SK-N-MC (cell line): ENCODE data around the gene RGS19.

ENCODE experiments used
- DNase-seq: peaks from one replicate; pipeline ENCODE4 v3.0.0-alpha.2; 2011; ENCODE audit warnings: low read depth, low spot score
- H3K27ac ChIP-seq: fragments of 200-600 bp; sonication (generic); 2 replicates; pipeline ENCODE4 v1.5.1; 2016; ENCODE audit warnings: mixed run types
- H3K36me3 ChIP-seq: fragments of 200-600 bp; sonication (generic); 2 replicates; pipeline ENCODE4 v1.6.1; 2017; ENCODE audit warnings: antibody characterized with exemption, low read length, mixed read lengths; ENCODE audit not compliant: insufficient read depth
- H3K4me3 ChIP-seq: fragments of 200-600 bp; sonication (generic); 2 replicates; pipeline ENCODE4 v1.5.1; 2016
- H3K9ac ChIP-seq: fragments of 200-600 bp; sonication (generic); 2 replicates; pipeline ENCODE4 v1.8.0; 2017; ENCODE audit warnings: mixed run types, mixed read lengths; ENCODE audit not compliant: insufficient read length
- H3K9me3 ChIP-seq: fragments of 200-600 bp; sonication (generic); 2 replicates; pipeline ENCODE4 v1.6.1; 2017; ENCODE audit warnings: low read depth, mild to moderate bottlenecking, antibody characterized with exemption, low read length, moderate library complexity, mixed read lengths
- EZH2 ChIP-seq: fragments of 200-600 bp; sonication (generic); IDR thresholded peaks from one replicate; pipeline ENCODE4 v1.6.1; 2017; ENCODE audit warnings: antibody characterized with exemption
- FOXP2 ChIP-seq: optimal IDR thresholded peaks from 2 replicates; pipeline ENCODE3; 2011; ENCODE audit warnings: mild to moderate bottlenecking, moderate library complexity; ENCODE audit not compliant: insufficient read depth; ENCODE audit errors: extremely low read length, control extremely low read depth
- POLR2AphosphoS5 ChIP-seq: IDR thresholded peaks from 2 replicates; pipeline ENCODE4 v1.6.1; 2012; ENCODE audit warnings: mild to moderate bottlenecking, low read depth, low read length, borderline replicate concordance

The RGS19 gene

DNA sequence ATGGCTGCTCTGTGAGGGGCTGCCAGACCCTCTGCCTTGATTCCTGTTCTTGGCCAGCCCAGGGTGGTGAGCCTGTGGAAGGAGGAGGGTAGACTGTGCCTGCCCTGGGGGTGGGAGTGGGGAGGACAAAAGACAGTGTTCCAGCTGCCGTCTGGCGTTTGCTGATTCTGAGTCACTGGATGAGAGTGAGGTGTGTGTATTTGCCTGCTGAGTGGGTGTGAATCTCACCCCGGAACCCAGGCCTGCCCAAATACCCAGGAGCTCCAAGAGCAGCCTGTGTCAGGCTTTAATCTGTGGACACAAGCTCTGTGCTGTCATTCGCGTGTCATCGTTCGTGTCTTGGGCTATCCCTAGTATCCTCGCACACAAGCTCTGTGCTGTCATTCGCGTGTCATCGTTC is 7.5 kb upstream of the RGS19 start:
- Histone ChIP-seq H3K27ac (no peak overlapping the region), H3K36me3 (no peaks in the 10 kb centered on the region), H3K9ac (no peak overlapping the region), H3K9me3 (no peaks in the 10 kb centered on the region), H3K4me3 (no peak overlapping the region)
- no peak for DNase-seq
- TF ChIP-seq FOXP2 = no peak
- no peak for TF ChIP-seq POLR2AphosphoS5
- no peak for TF ChIP-seq EZH2

DNA sequence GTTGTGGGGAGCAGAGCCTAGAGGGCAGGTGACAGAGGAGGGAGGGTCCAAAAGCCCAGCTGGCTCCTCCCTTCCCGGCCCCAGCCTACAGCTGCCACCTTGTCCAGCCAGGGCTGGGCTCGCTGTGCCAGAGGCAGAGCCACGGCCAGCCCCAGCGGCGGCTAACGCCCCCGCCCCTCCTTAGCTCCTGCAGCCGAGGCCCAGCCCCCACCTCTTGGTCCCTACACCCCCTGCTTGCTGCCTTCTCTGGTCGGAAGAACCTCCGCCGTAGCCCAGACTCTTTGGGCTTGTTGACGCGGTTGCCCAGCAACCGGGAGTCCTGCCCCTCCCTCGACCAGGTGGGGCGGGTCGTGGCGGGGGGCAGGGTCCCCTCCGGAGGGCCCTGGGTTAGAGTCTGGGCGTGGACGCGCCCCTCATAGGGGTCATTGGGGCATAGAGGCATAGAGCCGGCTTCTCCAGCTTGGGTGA is 5.4 kb upstream of the RGS19 start:
- TF ChIP-seq FOXP2 (no peak), EZH2 (no peak), POLR2AphosphoS5 (no peak)
- Histone ChIP-seq H3K36me3 (no peaks in the 10 kb centered on the region), H3K9ac (no peak overlapping the region), H3K4me3 (peak overlapping the region; percentile 82; the same call in 1 of the 2 replicates), H3K27ac (no peak overlapping the region), H3K9me3 (no peaks in the 10 kb centered on the region)
- no peak for DNase-seq

DNA sequence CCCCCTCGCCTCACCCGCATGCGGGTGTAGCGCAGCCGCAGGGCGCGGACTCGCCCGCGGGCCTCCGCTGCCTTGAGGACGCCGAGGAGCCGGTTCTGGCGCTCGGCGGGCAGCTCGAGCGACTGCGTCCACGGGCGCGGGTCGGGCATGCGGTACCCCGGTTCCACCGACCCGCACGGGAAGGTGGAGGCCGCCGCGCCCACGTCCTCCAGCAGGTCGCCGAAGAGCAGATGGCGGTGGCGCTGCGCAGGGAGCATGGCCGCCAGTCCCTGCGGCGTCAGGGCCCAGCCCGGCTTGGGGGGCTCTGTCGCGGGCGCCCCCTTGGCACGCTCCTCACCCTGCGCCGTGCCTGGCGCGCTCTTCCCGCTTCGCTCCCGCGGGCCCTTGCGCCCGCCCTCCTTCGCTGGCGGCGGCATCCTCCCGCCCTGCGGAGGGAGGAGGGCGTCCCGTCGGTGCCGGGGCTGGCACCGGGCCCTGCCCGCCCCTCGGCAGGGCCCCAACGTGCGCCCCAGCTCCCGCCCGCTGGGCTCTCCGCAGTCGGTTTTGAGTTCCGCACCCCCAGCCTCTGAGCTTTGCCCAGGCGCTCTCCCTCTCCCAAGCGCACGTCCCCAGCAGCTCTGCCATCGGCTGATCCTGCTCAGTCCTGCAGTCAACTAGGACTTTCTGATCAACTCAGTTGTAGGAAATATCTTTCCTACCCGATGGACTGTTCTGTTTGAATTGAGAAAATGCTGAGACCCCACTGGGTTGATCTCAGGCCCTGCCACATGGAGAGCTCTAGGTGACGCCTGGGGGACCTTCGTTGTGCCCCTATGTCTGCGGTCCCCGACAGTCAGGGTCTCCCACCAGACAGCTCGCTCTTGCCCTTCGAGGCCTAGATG is 4.7 kb upstream of the RGS19 start, which contains the start of gene LKAAEAR1:
Gene LKAAEAR1 (minus strand): TSS at position 595 of the 881 bp plus-strand sequence. CDS start 179 bp downstream, at position 416.
- no peak within 1 kb of the TSS for H3K9ac ChIP-seq
- no peak for DNase-seq

DNA sequence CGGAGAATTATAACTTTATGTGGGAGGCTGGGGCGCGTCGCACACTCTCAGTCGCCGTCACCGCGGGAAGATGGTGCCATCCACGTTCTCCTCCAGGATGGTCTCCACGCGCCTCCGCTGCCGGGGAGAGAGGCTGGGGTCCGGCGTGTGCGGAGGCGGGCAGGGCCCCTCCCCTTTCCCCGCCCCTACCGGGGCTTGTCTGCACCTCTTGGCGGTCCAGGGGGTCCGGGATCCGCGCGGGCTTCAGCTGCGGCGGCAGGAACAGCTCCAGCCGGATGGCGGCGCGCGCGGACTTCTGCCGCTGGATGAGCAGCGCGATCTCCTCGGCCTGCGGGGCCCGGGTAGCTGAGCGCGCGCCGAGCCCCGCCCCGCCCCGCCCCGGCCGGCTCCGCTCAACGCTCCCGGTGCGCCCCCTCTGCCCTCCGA is 4.1 kb upstream of the RGS19 start:
- Histone ChIP-seq H3K36me3 (no peaks in the 10 kb centered on the region), H3K4me3 (peak overlapping the region; percentile 82), H3K9me3 (no peaks in the 10 kb centered on the region), H3K9ac (no peak overlapping the region), H3K27ac (no peak overlapping the region)
- TF ChIP-seq EZH2 = no peak
- TF ChIP-seq FOXP2 = no peak
- DNase-seq = no peak

More for the DNA sequence above, 4.7 kb upstream of the RGS19 start, which contains the start of gene LKAAEAR1:
- Histone ChIP-seq H3K9me3 (no peaks in the 10 kb centered on the region), H3K36me3 (no peaks in the 10 kb centered on the region), H3K4me3 (peak within 1 kb of the TSS; percentile 82), H3K27ac (no peak within 1 kb of the TSS)
- TF ChIP-seq FOXP2 = no peak

DNA sequence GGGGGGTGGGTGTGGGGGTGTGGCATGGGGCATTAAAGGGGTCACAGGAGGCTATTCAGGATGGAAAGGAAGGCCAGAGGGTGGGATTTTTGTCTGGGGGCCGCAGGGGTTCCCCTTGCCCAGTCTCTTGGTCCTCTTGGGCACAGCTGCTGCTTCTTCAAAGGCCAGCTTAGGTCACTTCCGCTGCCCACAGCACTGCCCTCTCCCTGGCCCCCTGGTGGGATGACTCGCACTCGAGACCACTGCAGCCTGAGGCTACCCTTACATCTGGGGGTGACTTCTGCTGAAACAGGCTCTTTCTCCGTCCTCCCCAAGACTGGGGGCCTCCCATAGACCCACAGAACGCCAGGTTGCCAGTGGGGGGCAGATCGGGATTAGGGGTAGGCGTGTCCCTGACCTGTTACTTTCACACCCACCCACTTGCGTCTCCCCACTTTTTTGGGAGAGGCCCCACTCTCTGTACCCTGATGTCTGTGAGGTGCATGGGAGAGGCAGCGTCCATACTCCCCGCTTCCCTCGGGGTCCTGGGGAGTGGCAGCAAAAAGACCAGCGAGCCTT is 3.6 kb upstream of the RGS19 start:
- no peak for TF ChIP-seq FOXP2
- TF ChIP-seq EZH2 = no peak
- TF ChIP-seq POLR2AphosphoS5 = no peak
- Histone ChIP-seq H3K9ac (no peak overlapping the region), H3K27ac (no peak overlapping the region)

DNA sequence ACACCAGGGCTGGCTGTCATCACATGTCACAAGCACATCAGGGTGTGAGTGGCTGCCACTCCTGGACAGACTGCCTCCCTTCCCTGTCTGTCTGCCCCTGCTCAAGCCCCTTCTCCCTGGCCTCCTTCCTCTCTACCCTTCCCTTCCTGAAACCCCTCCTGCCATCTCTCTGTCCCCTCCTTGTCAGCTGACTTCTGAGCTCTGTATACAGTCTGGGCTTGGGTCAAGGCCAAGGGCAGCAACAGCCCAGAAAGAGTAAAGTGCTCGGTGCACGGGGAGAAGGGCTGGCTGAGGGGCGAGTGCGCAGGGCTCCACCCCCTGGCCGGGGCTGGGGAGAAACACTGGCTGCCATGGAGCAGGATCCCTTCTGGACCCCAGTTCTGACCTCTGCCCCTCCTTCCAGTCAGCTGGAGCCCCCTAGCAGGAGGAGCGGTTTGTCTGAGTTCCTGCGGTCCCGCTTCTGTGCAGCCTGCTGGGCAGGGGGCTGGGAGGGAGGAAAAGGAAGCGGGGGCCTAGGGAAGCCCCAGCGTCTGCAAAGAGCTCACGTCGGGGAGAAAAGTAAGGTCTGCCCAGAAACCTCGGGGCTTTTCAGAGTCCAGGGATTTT is 2.9 kb upstream of the RGS19 start:
- TF ChIP-seq POLR2AphosphoS5 = no peak
- no peak for TF ChIP-seq EZH2
- TF ChIP-seq FOXP2 = no peak
- H3K9me3 ChIP-seq = no peaks in the 10 kb centered on the region
- no peak overlapping the region for H3K27ac ChIP-seq
- no peaks in the 10 kb centered on the region for H3K36me3 ChIP-seq
- no peak overlapping the region for H3K4me3 ChIP-seq
- no peak for DNase-seq
- no peak overlapping the region for H3K9ac ChIP-seq

More for the DNA sequence above, 3.6 kb upstream of the RGS19 start:
- Histone ChIP-seq H3K4me3 (peak overlapping the region; percentile 82), H3K36me3 (no peaks in the 10 kb centered on the region), H3K9me3 (no peaks in the 10 kb centered on the region)
- DNase-seq = no peak

DNA sequence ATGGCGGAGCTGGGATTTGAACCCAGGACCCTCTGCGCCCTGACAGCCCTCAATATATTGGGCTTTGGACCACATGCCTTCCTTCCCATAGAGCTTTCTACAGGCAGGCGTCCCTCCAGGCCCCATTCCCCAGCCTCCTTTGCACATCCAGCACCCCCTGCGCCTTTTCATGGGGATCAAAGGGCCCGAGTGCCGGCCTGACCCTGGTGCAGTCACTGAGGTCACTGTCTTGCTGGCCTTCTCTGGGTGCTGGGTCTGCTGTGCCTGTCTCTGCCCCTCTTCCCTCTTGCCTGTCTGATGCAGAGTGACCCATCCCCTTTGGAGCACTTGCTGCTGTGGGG is 2.3 kb upstream of the RGS19 start:
- Histone ChIP-seq H3K9me3 (no peaks in the 10 kb centered on the region), H3K36me3 (no peaks in the 10 kb centered on the region), H3K4me3 (no peak overlapping the region), H3K27ac (no peak overlapping the region), H3K9ac (no peak overlapping the region)
- DNase-seq = no peak
- no peak for TF ChIP-seq FOXP2
- no peak for TF ChIP-seq POLR2AphosphoS5
- TF ChIP-seq EZH2 = no peak

DNA sequence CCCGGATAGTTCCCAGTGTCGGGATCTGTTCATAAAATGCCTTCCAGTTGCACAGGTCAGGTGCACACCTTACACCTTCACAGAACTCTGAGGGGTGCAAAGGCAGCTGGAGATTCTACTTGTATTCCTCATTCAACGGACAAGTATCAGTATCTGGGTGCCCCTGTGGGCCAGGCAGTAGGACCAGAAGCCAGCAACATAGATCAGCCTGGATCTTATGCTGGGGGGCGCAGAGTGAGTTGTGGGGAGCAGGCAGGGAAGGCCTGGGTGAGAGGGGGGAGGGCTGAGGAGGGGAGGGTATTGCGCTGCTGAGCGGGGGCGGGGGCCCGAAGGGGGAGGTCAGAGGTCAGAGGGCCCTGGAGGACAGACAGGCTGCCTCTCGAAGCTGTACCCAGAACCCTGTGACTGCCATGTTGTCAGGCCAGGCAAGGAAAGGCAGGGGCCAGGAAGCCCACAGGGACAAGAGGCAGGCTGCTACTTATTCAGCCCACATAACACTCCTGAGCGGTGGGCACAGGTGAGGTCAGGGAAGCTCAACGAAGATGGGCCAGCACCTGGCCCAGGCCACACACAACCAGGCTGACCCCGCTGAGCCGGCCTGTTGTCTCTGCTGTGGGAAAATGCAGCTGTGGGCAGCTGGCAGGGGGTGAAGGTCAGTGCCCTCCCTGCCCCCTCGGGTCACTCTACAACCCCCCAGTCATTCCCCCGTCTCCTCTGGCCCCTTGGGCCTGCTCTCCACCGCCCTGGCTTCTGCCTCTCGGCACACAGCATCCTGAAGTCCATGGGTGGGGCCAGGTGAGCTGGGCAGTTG is 1.7 kb upstream of the RGS19 start:
- no peaks in the 10 kb centered on the region for H3K36me3 ChIP-seq
- H3K9ac ChIP-seq = no peak overlapping the region
- H3K9me3 ChIP-seq = no peaks in the 10 kb centered on the region
- DNase-seq = no peak
- H3K4me3 ChIP-seq = no peak overlapping the region
- no peak overlapping the region for H3K27ac ChIP-seq
- TF ChIP-seq POLR2AphosphoS5 (no peak), EZH2 (no peak), FOXP2 (no peak)
